ENCODE results near the gene CRYBA4. TPM values are rescaled to one million over a fixed set of nuclear protein-coding genes. Genes with fewer than 3 reads are reported as not detected.

Gene CRYBA4
- total and polyA plus RNA-seq, 10 donors = 0.20 to 0.24 (median 0.22) TPM; not detected in 7

DNA sequence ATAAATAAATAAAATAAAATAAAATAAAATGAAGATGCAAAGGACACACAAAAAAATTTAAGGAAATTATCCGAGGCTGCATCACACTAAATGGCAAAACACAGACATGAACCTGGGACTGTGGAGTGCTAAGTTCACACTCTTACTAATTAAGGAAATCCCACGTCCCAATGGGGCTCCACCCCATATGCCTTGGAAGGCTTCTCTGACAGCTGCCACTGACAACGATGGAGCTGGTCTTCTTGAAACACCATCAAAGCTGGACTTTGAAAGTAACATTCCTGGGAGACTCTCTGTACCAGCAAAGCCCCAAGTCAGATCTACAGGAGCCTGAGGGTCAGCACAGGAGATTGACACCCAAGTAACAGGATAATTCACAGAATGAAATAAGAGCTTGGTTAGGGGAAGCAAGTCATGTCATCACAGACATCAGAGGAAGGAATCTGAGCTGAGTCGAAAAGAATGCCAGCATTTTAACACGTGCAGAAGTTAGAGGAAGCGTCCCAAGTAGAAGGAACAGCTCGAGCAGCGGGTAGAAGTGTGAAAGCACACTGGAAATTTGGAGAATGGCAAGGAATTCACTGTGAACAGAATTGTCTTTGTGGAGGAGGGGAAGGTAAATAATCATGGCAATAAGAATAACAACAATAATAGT lies 45.6 kb upstream of the CRYBA4 start:
- Histone ChIP-seq H3K27me3 (replicated peaks in 1 of 7) (no peaks in the 10 kb centered on the region), H3K4me3 (no peak overlapping the region), H3K36me3 (peaks cover 0 to 16% (median under 1%) of the 10 kb centered on the region in 6 donors), H3K9me3 (no peaks in the 10 kb centered on the region), H3K27ac (peak overlapping the region in 3 of 8 donors; percentile 34 to 51 (median 39)), H3K4me1 (peaks cover 16 to 100% (median 72%) of the 10 kb centered on the region in 6 donors)
- intact Hi-C loops (cut with DNase I; ENCODE audit: low total_unique reads) = no loop called here
- DNase-seq = peak; percentile 15
- no peak for TF ChIP-seq POLR2AphosphoS5 (IDR thresholded peaks at IDR 0.05)
- WGBS, 5 donors = 33 to 56% (median 49%) methylated on average over 8 of the region's 8 CpGs

DNA sequence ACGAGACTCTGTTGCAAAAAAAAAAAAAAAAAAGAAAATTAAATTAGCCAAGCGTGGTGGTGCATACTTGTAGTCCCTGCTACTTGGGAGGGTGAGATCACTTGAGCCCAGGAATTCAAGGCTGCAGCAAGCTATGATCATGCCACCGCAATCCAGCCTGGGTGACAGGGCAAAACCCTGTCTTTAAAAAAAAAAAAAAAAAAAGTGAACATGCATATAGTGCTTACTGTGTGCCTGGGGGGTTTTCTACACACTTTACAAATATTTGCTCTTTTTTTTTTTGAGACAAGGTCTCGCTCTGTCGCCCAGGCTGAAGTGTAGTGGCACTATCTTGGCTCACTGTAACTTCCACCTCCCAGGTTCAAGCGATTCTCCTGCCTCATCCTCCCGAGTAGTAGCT lies 44.7 kb upstream of the CRYBA4 start:
- peak; percentile 31 for DNase-seq
- no peaks in the 10 kb centered on the region for H3K27me3 ChIP-seq (replicated peaks in 1 of 7)
- no peaks in the 10 kb centered on the region for H3K9me3 ChIP-seq
- TF ChIP-seq POLR2AphosphoS5 (IDR thresholded peaks at IDR 0.05) (no peak), POLR2A (IDR thresholded peaks at IDR 0.05) (no peak)
- TF ChIP-seq, protein P1, sequence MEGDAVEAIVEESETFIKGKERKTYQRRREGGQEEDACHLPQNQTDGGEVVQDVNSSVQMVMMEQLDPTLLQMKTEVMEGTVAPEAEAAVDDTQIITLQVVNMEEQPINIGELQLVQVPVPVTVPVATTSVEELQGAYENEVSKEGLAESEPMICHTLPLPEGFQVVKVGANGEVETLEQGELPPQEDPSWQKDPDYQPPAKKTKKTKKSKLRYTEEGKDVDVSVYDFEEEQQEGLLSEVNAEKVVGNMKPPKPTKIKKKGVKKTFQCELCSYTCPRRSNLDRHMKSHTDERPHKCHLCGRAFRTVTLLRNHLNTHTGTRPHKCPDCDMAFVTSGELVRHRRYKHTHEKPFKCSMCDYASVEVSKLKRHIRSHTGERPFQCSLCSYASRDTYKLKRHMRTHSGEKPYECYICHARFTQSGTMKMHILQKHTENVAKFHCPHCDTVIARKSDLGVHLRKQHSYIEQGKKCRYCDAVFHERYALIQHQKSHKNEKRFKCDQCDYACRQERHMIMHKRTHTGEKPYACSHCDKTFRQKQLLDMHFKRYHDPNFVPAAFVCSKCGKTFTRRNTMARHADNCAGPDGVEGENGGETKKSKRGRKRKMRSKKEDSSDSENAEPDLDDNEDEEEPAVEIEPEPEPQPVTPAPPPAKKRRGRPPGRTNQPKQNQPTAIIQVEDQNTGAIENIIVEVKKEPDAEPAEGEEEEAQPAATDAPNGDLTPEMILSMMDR (IDR thresholded peaks at IDR 0.05 in 8 of 11, conservative IDR thresholded peaks at IDR 0.05 in 3 of 11) = no peak
- H3K27ac ChIP-seq = no peak overlapping the region
- no peak overlapping the region for H3K4me3 ChIP-seq
- 83 to 95% (median 88%) methylated on average over 6 to 7 of the region's 7 CpGs for WGBS, 5 donors
- peaks cover 0 to 26% (median 8%) of the 10 kb centered on the region in 6 donors for H3K36me3 ChIP-seq
- intact Hi-C loops (cut with DNase I; ENCODE audit: low total_unique reads) = no loop called here
- peaks cover 16 to 99% (median 66%) of the 10 kb centered on the region in 6 donors for H3K4me1 ChIP-seq

DNA sequence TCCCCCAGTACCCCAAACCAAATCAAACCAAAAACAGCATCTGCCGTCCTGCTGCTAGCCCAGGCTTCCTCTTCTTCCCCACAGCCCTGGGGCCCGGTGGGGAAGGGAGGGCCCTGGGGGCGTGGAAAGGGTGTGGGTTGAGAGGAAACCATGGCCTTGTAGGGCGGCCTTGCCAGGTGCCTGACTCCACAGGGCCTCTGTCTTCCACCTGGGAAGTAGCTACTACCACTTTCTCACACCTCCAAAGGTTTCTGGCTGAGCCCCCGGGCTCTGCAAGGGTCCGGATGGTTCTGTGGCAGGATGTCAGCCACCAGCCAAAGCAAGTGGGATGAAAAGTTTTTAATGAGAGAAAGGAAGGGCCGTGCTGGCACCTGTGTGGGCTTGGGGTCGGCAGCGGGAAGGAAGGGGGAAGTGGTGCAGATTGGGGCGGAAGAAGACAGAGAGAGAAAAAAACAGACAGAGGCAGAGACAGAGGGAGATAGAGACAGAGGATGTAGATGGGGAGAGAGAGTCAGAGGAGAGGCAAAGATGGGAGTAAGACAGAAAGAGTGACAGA lies 42.4 kb upstream of the CRYBA4 start:
- Histone ChIP-seq H3K4me1 (peaks cover 14 to 95% (median 55%) of the 10 kb centered on the region in 6 donors), H3K27me3 (replicated peaks in 1 of 7) (no peaks in the 10 kb centered on the region), H3K4me3 (peak overlapping the region in 2 of 8 donors; percentile 21 to 54), H3K27ac (peak overlapping the region; percentile 16 to 83 (median 76)), H3K36me3 (peaks cover 0 to 32% (median 12%) of the 10 kb centered on the region in 6 donors), H3K9me3 (no peaks in the 10 kb centered on the region)
- intact Hi-C loops (cut with DNase I; ENCODE audit: low total_unique reads) = no loop called here
- WGBS, 5 donors = 7 to 12% (median 12%) methylated on average over 10 of the region's 10 CpGs
- peak; percentile 93 for DNase-seq
- TF ChIP-seq POLR2A (IDR thresholded peaks at IDR 0.05) (no peak), POLR2AphosphoS5 (IDR thresholded peaks at IDR 0.05) (peak; percentile 60 to 76 (median 63))

DNA sequence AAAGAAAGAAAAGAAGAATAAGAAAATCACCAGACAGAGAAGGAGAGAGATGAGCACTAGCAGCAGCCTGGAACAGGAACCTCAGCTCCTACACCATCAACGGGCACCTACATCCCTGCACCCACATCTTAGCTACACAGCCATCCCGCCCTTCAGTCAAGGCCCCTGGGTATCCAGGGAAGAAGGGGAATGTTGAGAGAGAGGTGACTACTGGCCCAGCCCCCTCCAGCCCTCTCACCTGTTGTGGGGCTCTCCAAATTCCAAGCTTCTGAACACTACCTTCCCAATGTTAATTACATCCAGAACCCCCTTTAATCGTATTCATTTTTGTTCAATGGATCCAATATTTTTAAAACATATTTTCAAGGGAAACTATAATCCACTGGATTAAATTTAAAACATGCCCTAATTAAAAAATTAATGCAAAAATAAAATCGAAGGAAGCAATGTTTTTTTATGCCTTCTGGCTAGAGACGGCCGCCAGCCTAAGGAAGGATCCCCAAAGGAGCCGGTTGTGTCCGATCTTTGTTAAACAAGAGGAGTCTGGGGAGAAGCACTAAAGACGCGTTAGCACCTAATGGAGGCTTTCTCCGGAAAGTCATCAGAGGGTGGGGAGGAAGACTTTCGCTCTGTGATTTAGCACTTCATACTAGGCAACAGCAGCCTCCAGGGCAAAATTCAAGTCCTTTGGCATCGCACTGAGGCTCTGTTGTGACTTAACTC lies 41.4 kb upstream of the CRYBA4 start:
- intact Hi-C loops (cut with DNase I; ENCODE audit: low total_unique reads) = no loop called here
- peak overlapping the region in 7 of 8 donors; percentile 63 to 83 (median 79) for H3K27ac ChIP-seq

More for the DNA sequence above, 41.4 kb upstream of the CRYBA4 start:
- Histone ChIP-seq H3K27me3 (replicated peaks in 1 of 7) (no peaks in the 10 kb centered on the region), H3K4me3 (peak overlapping the region in 1 of 8 donors; percentile 54), H3K36me3 (peaks cover 0 to 33% (median 12%) of the 10 kb centered on the region in 6 donors), H3K9me3 (no peaks in the 10 kb centered on the region), H3K4me1 (peaks cover 20 to 95% (median 58%) of the 10 kb centered on the region in 6 donors)
- 81 to 86% (median 84%) methylated on average over 13 of the region's 13 CpGs for WGBS, 5 donors
- peak; percentile 47 for DNase-seq
- TF ChIP-seq, protein P1 (IDR thresholded peaks at IDR 0.05 in 8 of 11, conservative IDR thresholded peaks at IDR 0.05 in 3 of 11) = no peak
